Measurements from ENCODE around the gene PKP3. TPM values are rescaled to one million over a fixed set of nuclear protein-coding genes. Genes with fewer than 3 reads are reported as not detected.

PKP3 gene
- total and polyA plus RNA-seq, 9 of the 15 experiments (the other 6 are each of a cell fraction or from before 2014, with no cell fraction given): 0.11 to 110 (median 30.7) TPM

- peak; percentile 95 for TF ChIP-seq RBFOX2 (IDR thresholded peaks at IDR 0.05; ENCODE audit: low read depth, low read length)
- TF ChIP-seq SAP30 (IDR thresholded peaks at IDR 0.05; ENCODE audit: borderline replicate concordance, insufficient read depth, low read depth, low read length, poor library complexity, severe bottlenecking): no peak
- TF ChIP-seq SREBF2 (CRISPR knock-in tag; IDR thresholded peaks at IDR 0.05): no peak
- no peak for TF ChIP-seq ZNF77 (CRISPR knock-in tag; IDR thresholded peaks at IDR 0.05)
- TF ChIP-seq TGIF2 (CRISPR knock-in tag; IDR thresholded peaks at IDR 0.05): no peak
- peak; percentile 54; the same call in 1 of the 2 replicates for TF ChIP-seq HMG20B (CRISPR knock-in tag; IDR thresholded peaks at IDR 0.05)
- TF ChIP-seq ARHGAP35 (IDR thresholded peaks at IDR 0.05; ENCODE audit: partially characterized antibody): no peak
- no peak for TF ChIP-seq DEAF1 (CRISPR knock-in tag; IDR thresholded peaks at IDR 0.05)
- TF ChIP-seq CHD4 (IDR thresholded peaks at IDR 0.05; ENCODE audit: insufficient read depth, insufficient replicate concordance, low read depth, low read length, poor library complexity, severe bottlenecking): no peak
- peak; percentile 12; the same call in 1 of the 2 replicates for TF ChIP-seq ATF7 (IDR thresholded peaks at IDR 0.05)
- no peak for TF ChIP-seq GTF3C2 (IDR thresholded peaks at IDR 0.05; ENCODE audit: borderline replicate concordance, extremely low read depth, insufficient read length)
- peak; percentile 30; the same call in 1 of the 2 replicates for TF ChIP-seq ARID1B (IDR thresholded peaks at IDR 0.05)
- TF ChIP-seq BMI1 (IDR thresholded peaks at IDR 0.05; ENCODE audit: low read length): no peak
- TF ChIP-seq CHD1 (IDR thresholded peaks at IDR 0.05; ENCODE audit: low read length): peak; percentile 77
- peak; percentile 83 for TF ChIP-seq ZNF717 (CRISPR knock-in tag; IDR thresholded peaks at IDR 0.05)
- no peak for TF ChIP-seq TCF7L2 (IDR thresholded peaks at IDR 0.05; ENCODE audit: low read depth, low read length)
- peak; percentile 70 for TF ChIP-seq ZNF398 (CRISPR knock-in tag; IDR thresholded peaks at IDR 0.05)
- no peak for TF ChIP-seq BHLHE40 (IDR thresholded peaks at IDR 0.05; ENCODE audit: low read length)
- TF ChIP-seq NFE2L1 (tag; IDR thresholded peaks at IDR 0.05; ENCODE audit: borderline replicate concordance, low read depth): no peak
- no peak for TF ChIP-seq TAF15 (IDR thresholded peaks at IDR 0.05; ENCODE audit: low read depth, low read length)
- TF ChIP-seq POLR2G (IDR thresholded peaks at IDR 0.05; ENCODE audit: low read depth, low read length): peak; percentile 87
- TF ChIP-seq TAF7 (tag; IDR thresholded peaks at IDR 0.05): peak; percentile 35; the same call in 1 of the 2 replicates
Measured at GRCh38 chr11:355581-356458, 38.2 kb upstream of the PKP3 start (continued).

Data from K562 (cell line).